ENCODE results near the gene PLXNA4. TPM values are rescaled to one million over a fixed set of nuclear protein-coding genes. Genes with fewer than 3 reads are reported as not detected.

PLXNA4 gene
- total RNA-seq, 1 donor from 2014 or later = 5.3 TPM

DNA sequence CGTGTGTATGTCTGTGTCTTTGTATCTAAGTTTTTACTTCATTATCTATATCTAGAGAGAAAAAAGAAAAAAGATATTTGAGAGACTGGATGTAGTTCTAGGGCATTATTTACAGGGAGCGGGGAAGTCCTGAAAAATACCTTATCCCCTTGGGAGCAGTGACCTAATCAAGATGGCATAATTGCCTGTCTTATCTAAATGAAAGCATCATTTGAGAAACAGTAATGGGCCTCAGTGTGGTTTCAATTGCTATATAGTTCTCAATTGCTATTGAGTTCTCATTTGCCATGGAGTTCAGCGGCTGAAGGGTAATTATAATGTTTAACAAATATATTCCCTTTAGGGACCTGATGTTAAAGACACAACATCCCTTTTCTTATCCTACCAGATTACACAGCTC is 216.5 kb downstream of the PLXNA4 start:
- no peak for DNase-seq (ENCODE audit: low read depth in 2 of 2)

DNA sequence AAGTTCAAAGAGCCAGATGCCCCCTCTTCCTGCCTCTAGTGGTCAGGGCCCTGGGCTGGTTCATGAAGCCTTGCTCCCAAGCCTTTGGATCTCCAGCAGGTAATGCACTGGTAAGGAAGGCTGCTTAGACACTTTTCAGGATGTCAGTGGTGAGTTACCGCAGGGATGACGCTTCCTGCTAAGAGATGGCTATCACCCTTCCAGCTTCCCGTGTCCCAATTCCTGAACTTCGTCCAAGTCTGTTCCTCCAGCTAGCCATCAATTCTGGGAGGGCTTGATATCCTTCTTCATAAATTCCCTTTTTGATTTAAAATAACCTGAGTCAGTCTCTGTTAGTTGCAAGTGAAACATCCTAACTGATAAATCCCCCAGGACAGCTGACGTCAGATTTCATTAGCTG is 221.2 kb downstream of the PLXNA4 start:
- DNase-seq (ENCODE audit: low read depth in 2 of 2) = peak in 1 of 2 donors; percentile 32

DNA sequence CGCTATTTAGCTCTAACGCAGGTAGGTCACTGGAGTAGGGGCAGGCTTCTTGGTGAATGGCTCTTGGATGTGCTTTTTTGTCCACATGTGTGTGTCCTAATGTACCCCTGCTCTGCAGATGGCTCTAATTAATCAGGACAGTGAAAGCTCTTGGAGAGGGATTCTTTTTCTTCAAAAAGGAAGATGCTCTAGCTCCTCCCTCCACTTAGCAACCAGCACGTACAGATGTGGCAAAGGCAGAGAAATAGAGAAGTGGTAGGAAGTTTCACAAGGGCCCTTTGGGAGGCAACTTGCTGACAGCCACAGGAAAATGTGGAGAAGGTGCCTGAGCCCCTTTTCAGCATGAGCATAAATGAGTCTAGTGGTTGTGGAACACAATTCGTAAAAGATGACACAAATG is 221.7 kb downstream of the PLXNA4 start:
- DNase-seq (ENCODE audit: low read depth in 2 of 2) = no peak

DNA sequence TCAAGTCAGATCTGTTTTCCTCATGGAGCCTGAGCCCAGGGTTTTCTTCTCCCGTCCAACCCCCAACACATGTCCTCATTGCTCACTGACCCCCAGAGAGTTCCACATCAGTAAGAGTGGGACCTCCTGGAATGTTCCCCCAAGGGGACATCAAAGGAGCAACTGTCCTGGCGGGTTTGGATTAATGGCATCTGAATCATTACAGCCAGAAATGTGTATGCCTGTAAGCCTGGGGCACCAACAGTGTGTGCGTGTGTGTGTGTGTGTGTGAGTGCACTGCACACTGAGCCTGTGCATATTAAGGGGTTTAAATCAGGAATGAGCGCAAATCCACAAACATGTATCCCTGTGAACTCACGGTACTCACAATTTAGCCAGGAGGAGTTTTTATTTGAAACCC is 222.3 kb downstream of the PLXNA4 start:
- DNase-seq (ENCODE audit: low read depth in 2 of 2) = no peak

DNA sequence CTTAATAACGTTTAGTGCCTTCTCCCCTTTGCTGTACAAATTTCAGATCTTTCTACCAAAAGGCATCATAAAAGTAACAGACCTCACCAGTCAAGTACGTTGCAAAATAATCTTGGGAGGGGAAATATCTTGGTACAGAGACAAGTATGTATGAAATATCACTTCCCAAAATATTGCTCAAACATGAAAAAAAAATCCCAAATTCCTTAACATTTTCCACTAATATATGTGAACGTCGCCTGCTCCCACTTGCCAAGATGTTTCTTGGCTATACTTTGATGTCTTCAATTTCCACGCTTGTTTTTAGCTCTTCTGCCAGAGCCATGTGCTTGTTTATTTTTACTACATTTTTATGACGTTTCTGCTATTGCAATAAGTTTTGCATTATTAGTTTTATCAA is 223.5 kb downstream of the PLXNA4 start:
- DNase-seq (ENCODE audit: low read depth in 2 of 2) = no peak

DNA sequence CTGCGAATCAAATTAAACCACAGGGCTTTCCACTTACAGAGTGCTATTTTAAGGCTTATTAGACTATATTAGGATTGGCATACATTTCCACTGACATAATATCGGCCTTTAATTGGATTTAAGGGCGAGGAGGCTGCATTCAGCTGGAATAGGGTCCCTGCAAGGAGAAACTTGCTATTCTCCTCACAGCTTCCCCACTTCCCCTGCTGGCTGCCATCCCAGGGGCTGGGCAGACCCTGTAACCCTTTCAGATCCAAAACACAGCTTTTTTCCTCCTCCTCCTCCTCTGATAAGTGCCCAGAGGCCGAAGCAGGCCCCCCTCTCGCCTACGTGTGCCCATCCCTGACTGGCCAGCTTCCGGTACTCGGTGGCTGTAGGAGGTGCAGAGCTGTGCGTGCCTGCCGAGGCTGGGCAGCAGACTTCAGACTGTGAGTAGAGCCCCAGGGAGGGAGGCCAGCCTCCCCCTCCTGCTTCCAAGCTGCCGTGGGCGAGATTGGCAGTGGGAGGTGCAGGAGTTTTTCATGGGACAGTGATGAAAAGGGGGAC is 224.2 kb downstream of the PLXNA4 start:
- DNase-seq (ENCODE audit: low read depth in 2 of 2) = no peak

DNA sequence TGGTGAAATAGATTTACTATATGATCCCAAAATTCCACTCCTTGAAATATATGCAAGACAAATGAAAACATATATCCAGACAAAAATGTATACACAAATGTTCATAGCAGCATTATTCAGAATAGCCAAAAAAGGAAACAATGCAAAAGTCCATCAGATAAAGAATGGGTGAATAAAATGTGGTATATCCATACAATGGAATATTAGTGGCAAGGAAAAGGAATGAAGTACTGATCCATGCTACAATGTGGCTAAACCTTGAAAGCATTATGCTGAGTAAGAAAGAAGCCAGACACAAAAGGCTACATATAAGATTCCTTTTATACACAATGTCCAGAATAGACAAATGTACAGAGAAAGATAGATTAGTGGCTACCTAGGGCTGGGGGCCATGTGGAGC is 225.5 kb downstream of the PLXNA4 start:
- DNase-seq (ENCODE audit: low read depth in 2 of 2) = no peak

DNA sequence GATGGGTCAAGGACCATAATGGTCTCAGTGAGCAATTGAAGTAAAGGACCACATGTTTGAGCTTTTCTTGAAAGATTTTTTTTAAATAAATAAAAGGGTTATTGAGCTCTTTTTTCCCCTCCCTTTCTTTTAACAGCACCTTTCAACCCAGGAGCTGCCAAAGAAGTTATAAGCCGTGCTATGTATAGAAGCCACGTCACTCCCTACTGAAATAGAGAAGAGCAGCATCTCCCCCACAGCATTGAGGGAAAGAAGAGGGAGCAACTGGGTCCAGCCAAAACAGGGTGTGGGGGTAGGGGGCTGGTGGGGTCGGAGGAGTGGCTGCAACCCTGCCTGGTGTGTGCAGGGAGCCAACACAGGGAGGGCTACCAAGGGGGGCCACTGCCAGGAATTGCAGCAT is 227.2 kb downstream of the PLXNA4 start:
- DNase-seq (ENCODE audit: low read depth in 2 of 2) = no peak

DNA sequence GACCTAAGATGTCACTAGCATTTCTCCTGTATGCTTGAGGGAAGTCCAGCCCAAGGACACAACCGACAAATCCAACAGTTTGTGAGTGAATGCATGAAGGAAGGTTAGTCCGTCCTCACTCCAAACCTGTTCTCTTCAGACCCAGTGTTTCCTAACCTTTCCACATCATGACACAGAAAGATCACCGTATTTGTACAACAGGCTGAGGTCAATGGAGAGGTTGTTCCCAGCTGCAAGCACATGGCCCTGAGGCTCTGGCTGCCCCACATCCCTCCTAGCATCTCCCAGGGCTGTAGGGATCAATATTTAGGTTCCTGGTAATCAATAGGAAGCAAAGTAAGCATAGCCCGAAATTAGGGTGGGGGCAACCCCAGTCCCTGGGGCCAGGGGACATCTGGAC is 227.9 kb downstream of the PLXNA4 start:
- no peak for DNase-seq (ENCODE audit: low read depth in 2 of 2)

DNA sequence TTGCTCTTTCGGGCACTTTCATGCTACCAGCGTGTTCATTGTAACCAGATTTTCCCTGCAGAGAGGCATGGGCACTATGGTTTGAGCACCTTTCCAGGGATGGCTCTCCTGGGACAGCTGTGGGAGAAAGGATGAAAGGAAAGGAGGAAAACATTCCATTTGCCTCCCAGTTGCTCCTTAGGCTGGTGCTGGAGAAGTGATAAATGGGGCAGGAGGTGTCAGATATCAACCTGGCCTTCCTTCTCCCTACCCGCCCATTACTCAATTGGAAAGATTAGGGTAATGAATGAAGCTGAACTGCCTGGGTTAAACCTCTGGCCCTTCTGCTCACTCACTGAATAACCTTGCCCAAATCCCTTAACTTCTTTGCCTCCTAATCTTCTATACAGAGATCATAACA is 228.4 kb downstream of the PLXNA4 start:
- no peak for DNase-seq (ENCODE audit: low read depth in 2 of 2)

DNA sequence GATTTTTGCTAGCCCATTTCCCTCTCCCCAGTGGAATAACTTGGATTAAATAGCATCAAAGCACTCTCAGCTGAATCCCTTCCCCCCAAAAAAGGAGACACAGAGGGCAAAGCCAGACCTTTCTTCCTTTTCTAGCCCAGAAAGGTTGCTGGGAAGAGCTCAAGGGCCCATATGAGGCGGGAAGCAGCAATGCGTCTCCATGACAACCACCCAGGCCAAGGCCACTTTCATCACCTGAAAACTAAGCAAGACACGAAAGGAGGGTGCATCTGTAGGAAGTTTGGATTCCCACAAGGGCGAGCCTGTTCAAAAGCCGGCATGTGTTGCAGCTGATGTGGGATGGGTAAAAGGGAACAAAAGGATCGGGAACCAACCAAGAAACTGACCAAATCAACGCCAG is 229.1 kb downstream of the PLXNA4 start:
- DNase-seq (ENCODE audit: low read depth in 2 of 2) = no peak

DNA sequence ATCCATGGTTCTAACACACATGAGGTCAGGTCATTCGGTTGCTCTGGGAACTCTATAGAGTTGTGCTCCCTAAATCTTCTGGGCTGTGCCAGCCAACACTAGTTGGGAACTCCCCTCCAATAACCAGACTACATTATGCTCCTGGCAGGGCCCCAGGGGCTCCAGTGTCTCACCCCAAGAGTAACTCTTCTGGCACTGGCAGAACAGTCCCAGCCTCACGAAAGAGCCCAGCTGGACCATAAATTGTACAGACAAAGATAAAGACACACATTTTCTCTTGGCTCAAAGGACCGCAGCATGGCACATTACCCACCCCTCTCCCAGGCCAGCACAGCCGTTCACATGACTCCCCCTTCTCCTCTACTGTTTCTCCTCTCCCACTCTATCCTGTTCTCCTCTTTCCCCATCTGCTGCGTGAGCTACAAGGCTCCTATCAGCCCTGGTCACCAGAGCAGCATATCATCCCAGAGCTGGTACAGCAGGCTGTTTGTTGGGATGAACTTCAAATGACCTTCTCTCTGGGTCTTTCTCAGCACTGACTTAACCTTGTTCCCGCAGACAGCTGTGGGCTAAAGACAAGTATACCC is 230.6 kb downstream of the PLXNA4 start:
- no peak for DNase-seq (ENCODE audit: low read depth in 2 of 2)

DNA sequence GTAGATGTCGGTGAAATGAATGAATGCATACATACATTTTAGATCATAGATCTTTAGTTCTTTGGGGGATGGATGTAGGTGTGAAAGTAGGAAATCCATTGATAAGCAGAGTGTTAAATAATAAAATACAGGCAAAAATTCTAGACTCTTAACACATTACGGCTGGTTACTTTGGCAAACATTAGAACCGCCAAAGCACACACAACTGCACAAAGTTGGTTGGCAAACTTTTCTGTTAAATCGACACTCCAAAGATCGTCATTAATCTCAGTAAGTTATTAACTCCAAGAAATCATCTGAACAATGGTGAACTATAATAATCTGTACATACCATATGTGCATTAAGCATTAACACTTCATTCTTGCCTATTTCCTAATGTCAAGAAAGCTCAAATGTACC is 231.2 kb downstream of the PLXNA4 start:
- no peak for DNase-seq (ENCODE audit: low read depth in 2 of 2)

DNA sequence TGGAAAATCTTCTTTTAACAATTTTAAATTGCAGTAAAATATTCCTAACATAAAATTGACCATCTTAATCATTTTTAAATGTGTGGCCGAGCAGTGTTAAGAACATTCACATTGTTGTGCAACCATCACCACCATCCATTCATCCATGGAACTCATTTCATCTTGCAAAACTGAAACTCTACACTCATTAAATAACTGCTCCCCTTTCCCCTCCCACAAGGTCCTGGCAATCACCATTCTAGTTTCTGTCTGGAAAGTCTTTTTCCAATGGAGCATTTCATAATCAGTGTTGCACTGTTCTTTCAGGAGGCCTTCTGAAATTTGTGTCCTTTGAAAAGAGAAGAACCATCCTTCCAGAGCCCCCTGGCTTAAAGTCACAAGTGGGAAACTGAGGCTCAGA is 233.1 kb downstream of the PLXNA4 start:
- no peak for DNase-seq (ENCODE audit: low read depth in 2 of 2)

DNA sequence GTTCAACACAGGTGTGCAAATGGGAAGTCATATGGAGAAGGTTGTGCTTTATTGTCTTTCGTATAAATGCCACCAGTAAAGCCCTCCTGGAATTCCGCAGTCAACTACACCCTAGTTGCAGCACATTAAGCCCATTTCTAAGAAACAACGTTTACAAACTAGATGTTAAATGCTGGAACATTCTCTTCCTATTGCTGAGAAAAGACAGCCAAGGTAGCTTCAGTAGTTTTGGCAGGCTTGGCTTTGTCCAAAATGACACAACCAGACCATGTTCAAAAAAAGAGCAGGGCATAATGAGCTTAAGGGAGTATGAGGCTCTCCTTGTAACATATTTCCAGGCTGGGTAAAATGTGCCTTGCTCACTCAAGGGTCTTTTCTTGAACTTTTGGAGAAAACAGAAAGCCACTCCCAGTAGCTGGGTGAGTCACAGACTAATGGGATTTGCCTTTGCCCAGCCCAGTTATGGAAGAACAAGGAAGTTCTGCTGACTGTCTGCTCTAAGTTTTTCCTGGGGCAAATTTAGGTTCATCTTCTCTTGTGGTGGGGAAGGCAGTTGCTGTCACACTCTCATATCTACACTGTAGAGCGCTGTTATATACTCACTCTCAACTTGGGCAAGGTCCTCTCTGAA is 238.7 kb downstream of the PLXNA4 start:
- no peak for DNase-seq (ENCODE audit: low read depth in 2 of 2)

DNA sequence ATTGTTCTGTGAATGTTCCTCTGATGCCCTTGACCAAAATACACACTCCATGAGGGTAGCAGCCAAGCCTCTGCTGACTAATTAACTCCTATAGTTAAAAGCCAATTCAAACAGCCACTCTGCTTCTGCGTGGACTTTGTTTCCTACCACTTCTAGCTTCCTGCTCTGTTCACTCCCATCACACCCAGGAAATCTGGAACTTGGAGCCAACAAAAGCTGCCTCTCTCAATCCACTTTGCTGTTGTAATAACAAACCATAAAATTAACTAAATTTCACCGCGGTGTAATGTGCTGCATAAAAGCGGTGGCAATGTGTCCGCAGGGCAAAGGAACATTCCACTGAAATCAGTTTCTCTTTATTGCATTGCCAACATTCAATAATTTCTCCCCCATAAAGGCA is 239.5 kb downstream of the PLXNA4 start:
- DNase-seq (ENCODE audit: low read depth in 2 of 2) = no peak

DNA sequence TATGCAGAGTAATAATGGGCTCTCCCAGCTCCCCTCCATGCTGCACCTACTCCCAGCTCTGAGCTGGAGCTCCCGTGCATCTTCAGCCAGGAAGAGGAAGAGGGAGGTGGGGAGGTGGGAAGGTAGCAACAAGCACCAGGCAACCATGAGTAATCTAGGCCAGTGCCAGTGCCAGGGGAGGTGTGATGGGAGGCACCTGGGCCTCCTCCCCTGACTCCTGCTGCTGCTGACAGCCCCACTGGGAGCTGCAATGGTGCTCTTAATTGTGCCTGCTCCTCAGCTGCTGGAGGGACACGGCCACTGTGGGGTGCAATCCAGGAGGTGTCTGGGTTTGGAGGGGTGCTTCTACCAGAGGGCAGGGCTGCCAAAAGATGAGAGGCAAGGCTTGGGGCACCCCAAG is 243.0 kb downstream of the PLXNA4 start:
- DNase-seq (ENCODE audit: low read depth in 2 of 2) = no peak

DNA sequence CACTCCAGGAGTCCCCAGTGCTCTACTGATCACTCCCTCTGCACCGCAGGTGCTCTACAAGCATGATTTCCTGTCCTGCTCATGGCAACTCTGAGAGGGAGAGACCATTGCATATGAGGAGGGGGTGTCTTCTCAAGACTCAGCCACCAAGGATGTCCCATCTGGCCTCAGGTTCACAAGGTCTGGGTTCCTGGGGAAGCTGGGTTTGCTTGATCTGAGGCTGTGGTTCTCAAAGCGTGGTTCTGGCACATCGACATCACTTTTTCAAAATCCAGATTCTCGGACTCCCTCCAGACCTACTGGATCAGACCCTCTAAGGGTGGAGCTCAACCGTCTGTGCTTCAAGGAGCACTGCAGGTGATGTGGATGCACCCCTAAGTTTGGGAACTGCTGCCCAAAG is 247.5 kb downstream of the PLXNA4 start:
- no peak for DNase-seq (ENCODE audit: low read depth in 2 of 2)

DNA sequence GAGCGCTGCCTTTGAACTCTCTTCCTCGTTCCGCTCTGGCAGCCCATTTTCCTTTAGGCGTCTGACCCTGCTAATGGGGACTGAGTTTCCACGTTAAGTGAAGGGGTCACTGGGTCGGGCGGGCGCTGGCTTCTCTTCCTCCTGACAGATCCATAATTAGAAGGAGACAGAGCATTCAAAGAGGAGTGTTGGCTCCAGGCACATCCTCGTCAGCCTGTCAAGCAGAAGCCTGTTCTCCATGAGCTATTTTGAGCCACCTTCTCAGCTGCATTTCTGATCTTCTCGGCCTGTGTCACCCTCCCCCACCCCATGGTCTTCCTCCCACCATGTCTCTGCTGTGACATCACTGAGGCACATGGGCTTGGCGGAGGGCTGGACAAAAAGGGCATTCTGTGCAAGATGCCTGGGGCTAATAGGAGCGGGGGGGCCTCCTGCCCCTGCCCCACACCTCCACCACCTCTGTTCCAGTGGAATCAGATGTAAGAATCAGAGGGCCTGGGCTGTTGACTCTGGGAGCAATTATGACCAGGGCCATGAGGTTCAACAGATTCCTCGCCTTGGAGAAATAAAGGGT is 248.1 kb downstream of the PLXNA4 start:
- no peak for DNase-seq (ENCODE audit: low read depth in 2 of 2)

DNA sequence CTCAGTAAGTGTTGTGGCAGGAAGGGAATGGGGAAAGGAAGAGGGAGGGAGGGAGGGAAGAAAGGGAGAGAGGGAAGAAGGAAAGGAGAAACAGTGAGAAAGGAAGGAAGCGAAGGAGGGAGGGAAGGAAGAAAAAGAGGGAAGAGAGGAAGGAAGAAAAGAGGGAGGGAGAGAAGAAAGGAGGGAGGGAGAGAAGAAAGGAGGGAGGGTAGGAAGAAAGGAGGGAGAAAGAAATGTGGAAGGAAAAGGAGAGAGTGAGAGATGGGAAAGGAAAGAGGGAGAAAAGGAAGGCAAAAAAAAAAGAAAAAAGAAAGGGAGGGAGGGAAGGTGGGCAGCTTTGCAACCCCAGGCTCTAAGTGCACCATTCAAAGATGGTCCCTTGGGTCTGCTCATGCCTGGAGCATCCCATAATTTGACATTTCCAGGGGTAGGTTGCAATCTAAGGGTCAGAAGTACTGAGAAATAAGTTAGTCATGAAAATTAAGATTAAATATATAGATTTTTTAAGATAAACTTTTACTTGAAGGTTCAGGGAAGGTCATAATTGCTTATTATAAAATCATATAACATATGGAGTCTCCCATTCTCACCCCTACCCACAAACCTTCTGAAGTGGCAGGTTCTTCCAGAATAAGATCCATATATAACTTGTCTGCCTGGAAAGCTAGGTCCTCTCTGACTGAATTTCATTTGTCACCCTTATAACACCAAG is 249.2 kb downstream of the PLXNA4 start:
- no peak for DNase-seq (ENCODE audit: low read depth in 2 of 2)

DNA sequence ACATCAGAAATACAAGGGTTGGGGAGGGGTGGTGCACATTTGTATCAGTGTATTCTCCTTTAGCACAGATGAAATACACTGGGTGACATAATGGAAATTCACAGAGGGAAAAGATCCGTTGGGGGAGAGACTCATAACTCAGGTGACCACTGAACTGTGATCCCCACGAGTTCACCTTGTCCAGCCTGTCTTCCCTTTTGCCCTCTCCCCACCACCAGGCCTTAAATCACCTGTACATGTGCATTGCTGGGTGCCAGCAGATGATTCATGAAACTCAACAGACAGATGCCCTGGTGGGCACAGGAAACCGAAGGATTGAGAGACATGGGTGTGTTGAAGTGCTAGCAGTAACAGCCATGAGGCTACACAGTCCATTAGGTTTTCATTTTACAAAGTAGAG is 253.3 kb downstream of the PLXNA4 start:
- no peak for DNase-seq (ENCODE audit: low read depth in 2 of 2)

DNA sequence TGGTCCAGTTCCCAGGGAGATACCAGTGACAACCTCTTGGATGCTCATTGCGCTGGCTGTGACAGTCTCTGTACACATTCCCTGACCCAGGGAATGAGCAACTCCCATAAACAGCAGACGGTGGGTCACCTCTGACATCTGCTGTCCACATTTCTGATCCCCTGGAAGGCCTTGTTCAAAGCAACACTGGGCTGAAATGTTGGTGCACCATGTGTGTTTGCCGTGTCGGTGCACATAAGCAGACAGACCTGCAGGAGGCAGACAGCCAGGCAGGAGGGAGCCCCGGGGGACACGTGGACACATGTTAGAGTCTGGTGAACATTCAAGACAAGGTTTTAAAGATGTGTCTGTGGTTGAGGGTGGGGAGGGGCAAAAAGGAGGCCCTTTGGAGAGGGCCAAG is 254.9 kb downstream of the PLXNA4 start:
- DNase-seq (ENCODE audit: low read depth in 2 of 2) = peak; percentile 78 to 91

DNA sequence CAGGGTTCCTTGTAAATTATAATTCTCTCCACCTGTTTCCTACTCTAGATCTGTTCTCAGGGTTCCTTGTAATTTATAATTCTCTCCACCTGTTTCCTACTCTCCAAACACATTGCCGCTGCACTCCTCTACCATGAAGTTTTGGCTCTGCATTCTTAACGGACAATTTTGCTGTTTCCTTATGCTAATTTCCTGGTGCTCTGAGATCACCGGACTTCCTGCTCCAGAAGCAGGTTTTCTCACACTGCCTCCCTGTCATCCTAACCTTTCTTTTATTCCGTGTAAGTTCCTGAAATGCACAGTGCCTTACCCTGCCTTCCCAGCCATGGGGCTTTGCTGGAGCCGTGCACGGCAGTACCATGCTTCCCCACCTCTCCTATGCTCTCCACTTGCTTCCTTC is 256.8 kb downstream of the PLXNA4 start:
- DNase-seq (ENCODE audit: low read depth in 2 of 2) = peak in 1 of 2 donors; percentile 57
